Middle frontal gyrus (tissue), 1 donor: ENCODE results near the gene MDK.
"Not testable (repeated sequence)": the region's sequence is repeated elsewhere in the genome, so short reads cannot be mapped to it uniquely, and the experiment has no call there.

Experiments used
- DNase-seq: peaks from one replicate; pipeline ENCODE4 v3.0.0-alpha.2; 2015; ENCODE audit warnings: low spot score; ENCODE audit errors: extremely low spot score

Gene MDK

DNA sequence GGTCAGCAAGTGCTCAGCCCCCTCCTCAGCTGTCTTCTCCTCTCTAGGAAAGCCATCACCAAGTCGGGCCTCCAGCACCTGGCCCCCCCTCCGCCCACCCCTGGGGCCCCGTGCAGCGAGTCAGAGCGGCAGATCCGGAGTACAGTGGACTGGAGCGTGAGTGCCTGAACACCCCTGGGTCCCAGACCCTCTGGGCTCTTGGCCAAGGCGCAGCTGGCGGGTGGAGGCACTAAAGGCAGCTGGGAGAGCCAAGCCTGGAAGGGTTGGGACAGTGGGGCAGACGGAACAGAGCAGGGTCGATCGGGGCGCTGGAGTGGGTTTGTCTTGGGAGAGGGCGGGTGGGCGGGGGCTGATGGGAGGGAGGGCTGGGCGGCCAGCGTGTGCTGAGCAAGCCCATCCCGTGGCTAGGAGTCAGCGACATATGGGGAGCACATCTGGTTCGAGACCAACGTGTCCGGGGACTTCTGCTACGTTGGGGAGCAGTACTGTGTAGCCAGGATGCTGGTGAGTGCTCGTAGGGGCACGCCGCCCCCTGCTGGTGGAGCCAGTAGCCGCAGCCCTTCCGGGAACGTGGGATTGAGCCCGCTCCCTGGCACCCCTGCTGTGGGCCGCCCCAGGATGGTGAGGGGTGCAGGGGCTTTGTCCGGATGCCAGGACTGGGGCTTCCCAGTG lies 14.1 kb upstream of the MDK start:
- peak; percentile 33 for DNase-seq

DNA sequence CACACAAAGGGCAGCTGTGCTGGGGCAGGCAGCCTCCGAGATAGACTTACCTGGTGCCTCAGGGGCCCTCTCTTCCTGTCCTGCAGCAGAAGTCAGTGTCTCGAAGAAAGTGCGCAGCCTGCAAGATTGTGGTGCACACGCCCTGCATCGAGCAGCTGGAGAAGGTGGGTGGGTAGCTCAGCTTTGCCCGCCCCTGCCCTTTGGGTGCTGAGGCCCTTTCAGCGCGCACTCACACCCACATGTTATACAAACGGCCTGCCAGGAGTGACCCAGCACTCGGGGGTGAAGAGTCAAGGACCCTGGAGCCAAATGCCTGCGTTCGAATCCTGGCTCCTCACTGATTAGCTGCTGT lies 13.6 kb upstream of the MDK start:
- no peak for DNase-seq

DNA sequence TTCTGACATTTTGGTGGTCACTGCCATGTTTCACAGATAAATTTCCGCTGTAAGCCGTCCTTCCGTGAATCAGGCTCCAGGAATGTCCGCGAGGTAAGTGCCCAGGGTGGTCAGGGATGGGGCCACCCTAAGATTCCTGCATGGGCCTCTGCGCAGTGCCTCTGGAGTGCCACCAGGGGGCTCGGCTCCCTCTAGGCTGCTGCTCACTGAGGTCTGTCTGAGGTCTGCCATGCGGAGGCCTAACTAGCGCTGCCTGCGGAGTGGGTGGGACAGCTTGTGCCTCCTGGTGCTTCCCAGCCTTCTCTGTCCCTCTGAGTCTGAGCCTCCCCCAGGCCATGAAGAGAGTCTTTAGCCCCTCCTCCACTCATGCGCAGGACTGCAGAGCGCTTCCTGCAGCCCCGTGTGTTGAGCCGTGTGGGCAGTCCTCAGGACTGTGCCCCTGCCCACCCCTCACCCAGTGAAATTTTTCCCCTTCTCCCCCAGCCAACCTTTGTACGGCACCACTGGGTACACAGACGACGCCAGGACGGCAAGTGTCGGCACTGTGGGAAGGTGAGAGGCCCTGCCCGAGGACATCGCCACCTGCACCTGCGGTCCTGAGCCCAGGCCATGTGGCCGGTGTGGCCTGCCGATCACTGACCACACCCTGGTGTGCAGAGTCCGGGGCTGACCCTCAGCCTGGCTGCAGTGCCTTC lies 11.9 kb upstream of the MDK start:
- DNase-seq, result peak; percentile 44

DNA sequence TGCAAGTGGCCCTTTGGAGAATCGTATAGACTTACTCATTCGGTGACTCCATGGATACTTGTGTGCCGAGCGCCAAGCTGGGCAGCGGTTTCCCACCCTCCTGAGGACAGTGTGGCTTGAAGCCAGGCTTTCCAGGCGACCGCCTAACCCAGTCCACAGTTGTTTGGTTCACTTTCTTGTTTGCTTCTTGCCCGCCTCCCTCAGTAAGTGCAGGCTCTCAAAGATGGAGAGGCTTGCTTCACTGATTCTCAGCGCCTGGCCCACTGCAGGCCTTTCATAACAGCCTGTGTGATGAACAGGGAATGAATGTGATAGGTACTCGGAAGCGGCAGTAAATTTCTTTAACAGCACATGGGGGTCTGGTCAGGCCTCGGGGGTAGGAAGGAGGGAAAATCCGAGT lies 11.2 kb upstream of the MDK start:
- DNase-seq, result no peak

DNA sequence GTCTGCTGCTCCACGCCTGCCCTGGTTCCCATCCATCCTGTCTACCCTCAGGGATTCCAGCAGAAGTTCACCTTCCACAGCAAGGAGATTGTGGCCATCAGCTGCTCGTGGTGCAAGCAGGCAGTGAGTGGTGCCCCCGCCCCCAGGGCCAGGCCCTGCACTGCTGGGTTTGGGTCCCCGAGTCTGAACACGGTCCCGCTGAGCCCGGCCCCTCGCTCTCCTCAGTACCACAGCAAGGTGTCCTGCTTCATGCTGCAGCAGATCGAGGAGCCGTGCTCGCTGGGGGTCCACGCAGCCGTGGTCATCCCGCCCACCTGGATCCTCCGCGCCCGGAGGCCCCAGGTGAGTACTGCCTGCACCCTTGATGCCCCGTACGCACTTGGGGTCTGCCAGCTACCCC lies 10.2 kb upstream of the MDK start:
- not testable (repeated sequence) for DNase-seq

DNA sequence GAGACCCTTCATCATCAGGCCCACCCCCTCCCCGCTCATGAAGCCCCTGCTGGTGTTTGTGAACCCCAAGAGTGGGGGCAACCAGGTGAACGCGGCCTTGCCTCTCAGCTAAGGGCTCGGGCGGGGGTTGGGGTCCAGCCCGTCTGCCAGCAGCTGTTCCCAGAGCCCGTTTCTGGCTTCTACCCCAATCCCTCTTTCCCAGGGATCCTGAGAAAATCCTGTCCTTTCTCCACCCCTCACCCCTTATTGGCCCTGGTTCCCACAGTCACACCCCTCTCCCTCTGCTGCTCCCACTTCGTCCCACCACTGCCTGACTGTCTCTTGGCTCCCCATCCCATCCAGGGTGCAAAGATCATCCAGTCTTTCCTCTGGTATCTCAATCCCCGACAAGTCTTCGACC lies 9.4 kb upstream of the MDK start:
- DNase-seq, result no peak

DNA sequence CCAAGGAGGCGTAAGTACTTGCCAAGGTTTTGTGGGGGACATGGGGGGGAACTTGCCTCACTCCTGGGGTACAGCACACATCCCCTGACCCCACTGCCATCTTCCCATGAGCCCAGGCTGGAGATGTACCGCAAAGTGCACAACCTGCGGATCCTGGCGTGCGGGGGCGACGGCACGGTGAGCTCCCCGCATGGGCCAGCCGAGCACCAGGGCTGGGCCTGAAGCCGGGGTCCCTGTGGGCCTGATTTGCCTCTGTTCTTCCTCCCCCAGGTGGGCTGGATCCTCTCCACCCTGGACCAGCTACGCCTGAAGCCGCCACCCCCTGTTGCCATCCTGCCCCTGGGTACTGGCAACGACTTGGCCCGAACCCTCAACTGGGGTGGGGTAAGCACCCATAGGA lies 9.0 kb upstream of the MDK start:
- DNase-seq, result not testable (repeated sequence)

DNA sequence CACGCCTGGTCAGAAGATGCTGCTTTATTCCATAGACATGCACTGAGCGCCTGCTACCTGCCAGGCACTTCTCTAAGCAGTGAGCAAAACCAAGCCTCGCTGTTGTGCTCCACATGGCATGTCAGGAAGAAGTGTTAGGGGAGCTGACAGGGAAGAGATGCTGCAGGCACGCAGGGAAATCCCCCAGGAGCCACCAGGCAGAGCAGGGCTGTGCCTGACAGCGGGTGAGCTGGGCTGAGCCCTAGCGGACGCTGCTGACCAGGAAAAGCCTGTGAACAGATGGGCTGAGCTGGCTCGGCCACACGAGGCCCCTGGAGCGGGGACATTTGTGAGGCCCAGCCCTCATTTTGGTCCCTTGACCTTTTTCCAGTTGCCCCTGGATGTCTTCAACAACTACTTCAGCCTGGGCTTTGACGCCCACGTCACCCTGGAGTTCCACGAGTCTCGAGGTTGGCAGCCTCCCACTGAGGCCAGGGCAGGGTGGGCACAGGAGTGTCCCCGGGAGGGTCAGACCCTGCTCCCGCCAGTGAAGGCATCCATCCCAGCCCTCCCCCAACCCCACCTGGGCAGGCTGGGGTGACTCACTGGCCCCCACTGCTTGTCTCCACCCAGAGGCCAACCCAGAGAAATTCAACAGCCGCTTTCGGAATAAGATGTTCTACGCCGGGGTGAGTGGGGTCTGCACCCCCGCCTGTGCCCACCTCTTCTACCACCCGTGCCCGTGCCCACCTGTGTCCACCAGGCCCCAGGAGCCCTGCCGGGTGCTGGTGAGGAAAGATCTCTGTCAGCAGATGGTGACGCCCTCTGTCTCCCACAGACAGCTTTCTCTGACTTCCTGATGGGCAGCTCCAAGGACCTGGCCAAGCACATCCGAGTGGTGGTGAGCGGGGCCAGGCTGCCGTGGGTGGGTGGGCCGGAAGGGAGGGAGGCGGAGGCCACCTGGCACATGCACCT lies 7.4 kb upstream of the MDK start:
- DNase-seq, result no peak

DNA sequence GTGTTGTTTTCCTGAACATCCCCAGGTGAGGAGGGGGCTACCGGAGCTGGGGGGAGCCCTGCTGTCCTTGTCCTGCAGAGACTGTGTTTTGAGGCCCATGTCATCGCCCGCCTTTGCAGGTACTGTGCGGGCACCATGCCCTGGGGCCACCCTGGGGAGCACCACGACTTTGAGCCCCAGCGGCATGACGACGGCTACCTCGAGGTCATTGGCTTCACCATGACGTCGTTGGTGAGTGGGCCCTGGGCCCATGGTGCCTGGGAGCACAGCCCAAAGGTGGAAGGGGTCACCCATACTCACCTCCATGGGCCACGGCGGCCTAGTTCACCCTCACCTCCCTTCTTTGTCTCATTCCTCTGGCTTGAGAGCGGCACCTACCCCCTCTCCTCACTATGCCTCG lies 6.7 kb upstream of the MDK start:
- no peak for DNase-seq

DNA sequence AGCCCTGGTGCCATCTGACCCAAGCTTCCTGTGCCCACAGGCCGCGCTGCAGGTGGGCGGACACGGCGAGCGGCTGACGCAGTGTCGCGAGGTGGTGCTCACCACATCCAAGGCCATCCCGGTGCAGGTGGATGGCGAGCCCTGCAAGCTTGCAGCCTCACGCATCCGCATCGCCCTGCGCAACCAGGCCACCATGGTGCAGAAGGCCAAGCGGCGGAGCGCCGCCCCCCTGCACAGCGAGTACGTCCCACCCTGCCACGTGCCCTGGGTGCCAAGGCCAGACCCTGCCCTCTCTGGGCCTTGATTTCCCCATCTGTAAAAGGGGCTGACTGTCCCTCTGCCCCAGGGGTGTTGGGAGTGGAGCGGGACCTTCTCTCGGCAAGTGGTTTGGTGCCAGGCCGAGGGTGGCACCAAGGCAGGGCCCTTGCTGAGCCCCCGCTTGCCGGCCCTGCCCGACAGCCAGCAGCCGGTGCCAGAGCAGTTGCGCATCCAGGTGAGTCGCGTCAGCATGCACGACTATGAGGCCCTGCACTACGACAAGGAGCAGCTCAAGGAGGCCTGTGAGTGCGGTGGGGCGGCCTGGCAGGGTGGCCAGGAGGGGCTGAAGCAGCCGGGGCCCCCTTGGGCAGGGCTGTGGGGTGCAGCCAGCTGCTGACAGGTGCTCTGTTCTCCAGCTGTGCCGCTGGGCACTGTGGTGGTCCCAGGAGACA lies 5.9 kb upstream of the MDK start:
- DNase-seq, result no peak

DNA sequence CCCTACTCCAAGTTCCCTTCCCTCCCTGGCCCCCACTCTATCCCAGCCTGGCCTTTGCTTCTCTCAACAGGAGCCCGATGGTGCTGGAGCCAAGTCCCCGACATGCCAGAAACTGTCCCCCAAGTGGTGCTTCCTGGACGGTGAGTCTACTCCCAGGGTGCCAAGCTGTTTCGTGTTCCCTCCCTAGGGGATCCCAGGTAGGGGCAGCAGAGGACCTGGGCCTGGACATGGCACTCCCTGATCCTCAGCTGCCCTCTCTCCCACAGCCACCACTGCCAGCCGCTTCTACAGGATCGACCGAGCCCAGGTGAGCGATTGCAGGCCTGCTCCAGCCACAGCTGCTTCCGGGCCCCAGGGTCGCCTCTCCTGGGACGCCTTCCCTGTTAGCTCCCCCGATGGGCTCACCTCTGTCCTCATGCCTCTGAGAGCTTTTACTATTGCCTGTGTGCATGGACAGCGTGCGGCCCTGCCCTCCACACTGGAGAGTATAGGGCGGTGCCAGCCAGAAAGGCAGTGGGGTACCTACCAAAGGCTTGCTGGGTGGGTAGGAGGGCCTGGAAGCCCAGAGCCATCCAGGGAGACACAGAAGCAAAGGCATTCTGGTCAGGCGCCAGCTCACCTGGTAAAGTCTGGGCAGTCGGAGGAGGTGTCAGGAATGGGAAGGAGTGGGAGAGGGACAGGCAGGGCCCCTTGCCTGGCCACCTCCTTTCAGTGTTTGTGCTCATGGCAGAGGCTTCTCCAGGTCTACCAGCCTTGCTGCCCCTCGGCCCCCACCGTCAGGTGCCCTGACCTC lies 5.0 kb upstream of the MDK start:
- no peak for DNase-seq

DNA sequence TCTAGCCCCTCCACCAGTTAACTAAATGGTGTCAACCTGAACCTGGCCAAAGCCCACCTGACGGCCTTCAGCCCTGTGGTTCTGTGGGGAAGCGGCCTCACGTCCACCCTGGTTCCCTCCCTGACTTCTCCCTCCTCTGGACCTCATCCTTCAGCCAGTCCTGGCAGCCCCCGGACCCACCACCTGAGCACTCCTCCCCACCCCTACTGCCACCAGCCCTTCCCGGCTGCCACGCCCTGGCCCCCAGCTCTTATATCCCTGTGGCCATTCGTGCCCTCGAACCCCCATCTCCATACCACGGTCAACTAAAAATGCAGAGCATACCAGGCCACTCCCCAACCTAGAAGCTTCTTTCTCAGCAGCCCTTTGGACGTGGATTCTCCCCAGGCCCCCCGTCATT lies 4.2 kb upstream of the MDK start:
- DNase-seq, result no peak

DNA sequence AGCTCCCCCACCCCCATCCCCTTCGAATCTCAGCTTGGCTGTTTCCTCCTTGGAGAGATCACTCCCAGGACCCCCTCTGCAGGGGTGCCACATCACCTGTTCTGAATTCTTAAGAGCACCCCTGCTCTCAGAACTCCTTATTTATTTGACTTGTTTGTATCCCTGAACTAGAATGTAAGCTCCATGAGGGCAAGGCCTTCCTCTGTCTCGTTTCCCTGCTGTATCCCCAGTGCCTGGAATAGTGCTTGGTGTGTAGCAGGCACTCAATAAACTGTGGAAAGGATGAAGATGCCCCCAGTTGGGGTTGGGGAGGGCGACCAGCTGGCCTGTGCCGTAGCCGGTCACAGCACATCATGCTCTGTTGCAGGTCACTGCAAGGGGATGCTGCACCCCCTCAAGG lies 3.6 kb upstream of the MDK start:
- no peak for DNase-seq

DNA sequence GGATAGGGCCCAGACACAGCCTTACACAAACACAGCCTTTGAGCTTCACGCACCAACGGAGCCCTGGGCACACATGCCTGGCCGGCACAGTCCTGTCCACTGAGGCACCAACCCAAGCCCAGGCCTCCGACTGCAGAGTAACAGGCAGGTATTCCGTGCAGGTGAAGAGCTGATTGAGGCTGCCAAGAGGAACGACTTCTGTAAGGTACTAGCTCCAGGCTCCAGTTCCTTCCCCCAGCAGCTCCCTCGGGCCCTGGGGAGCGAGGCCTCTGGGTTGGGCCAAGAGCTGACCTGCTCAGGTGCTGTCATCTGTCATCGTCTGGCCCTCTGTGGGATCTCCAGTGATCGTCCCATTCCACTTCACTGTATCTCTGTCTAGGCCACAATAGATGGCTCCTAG lies 3.2 kb upstream of the MDK start:
- DNase-seq, result no peak

DNA sequence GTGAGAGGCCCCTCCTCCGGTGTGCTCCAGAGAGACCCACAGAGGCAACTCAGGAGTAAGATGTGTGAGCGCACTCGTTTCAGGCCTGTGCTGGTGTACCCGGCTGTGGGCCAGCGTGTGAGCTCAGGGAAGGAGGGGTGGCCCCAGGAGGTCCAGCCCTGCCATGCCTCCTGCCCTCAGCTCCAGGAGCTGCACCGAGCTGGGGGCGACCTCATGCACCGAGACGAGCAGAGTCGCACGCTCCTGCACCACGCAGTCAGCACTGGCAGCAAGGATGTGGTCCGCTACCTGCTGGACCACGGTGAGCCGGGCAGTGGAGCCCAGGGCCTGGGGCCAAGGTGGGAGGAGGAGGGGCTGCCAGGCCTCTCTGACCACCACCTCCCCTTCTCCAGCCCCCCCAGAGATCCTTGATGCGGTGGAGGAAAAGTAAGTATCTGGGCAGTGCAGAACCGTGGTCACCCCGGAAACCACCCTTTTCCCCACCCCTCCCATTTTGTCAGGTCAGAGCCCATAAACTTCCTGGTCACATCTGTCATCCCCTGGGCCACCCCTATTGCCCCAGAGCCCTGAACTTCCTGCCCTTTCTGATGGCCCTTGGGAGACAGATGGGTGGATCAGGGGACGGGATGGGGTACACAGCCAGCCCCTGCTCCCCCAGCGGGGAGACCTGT lies 2.5 kb upstream of the MDK start:
- no peak for DNase-seq

DNA sequence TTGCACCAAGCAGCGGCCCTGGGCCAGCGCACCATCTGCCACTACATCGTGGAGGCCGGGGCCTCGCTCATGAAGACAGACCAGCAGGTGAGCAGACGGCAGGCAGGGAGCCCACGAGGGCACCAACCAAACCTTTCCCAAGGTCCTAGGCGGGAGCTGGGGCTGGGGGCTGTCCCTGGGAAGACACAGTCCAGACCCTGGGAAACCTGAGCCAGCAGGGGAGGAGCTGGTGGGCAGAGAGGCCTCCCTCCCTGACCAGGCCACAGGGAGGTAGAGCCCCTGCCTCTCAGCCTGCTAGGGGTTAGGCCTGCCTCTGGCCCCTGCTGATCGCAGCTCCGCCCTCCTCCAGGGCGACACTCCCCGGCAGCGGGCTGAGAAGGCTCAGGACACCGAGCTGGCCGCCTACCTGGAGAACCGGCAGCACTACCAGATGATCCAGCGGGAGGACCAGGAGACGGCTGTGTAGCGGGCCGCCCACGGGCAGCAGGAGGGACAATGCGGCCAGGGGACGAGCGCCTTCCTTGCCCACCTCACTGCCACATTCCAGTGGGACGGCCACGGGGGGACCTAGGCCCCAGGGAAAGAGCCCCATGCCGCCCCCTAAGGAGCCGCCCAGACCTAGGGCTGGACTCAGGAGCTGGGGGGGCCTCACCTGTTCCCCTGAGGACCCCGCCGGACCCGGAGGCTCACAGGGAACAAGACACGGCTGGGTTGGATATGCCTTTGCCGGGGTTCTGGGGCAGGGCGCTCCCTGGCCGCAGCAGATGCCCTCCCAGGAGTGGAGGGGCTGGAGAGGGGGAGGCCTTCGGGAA lies 1.8 kb upstream of the MDK start:
- DNase-seq, result not testable (repeated sequence)

DNA sequence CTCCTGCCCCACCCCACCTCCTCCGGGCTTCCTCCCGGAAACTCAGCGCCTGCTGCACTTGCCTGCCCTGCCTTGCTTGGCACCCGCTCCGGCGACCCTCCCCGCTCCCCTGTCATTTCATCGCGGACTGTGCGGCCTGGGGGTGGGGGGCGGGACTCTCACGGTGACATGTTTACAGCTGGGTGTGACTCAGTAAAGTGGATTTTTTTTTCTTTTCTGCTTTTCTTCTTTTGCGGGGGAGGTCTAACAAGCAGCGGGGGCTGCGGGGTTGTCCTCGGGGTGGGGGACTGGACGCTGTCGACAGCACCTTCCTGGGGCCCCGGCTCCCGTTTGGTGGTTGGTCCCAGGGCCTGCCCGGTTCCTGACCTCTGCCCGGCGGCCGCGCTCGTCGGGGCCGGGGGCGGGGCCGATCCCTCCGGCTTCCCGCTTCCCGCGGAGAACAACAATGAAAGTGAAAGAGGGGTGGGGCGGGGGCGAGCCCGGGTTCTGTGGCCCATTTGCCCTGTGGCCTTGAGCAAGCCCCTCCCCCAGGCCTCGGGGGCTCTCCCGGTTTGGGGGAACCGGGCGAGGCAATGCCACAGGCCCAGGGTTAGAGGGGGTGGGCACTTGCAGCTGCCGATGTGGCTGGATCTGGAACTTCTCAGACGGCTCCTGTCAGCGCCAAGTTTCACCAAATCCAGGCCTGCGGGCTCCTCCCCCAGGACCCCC lies 975 bp upstream of the MDK start:
- DNase-seq, result no peak

DNA sequence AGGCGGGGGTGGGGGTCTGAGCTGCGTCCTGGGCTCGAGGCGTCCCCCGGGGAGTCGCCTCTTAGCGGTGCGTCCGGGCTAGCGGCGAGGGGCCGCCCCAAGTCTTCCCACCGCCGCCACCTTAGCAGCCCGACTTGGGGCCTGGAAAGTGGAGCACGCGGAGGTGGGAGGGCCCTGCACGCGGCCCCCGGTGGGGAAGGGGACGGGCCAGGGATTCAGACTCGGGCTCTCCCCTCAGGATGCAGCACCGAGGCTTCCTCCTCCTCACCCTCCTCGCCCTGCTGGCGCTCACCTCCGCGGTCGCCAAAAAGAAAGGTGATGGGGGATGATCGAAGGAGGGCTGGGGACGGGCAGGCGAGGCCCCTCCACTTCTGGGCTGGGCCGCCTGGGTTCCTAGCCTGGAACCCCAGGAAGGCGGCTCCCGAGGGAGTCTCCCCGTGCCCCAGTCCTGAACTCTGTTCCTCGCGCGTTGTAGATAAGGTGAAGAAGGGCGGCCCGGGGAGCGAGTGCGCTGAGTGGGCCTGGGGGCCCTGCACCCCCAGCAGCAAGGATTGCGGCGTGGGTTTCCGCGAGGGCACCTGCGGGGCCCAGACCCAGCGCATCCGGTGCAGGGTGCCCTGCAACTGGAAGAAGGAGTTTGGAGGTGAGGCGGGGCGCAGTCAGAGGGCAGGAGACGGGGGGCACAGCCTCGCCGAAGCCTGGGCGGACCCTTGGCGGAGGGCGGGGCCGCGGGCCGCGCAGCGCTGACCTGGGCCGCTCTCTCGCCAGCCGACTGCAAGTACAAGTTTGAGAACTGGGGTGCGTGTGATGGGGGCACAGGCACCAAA lies 563 bp downstream of the MDK start:
- DNase-seq, result no peak
